DMS79 (cell line): ENCODE measurements around the gene SLMAP.

Experiments used
- DNase-seq: peaks from one replicate; lab custom pipeline; 2025; lab: John Stamatoyannopoulos, UW

Gene SLMAP

DNA sequence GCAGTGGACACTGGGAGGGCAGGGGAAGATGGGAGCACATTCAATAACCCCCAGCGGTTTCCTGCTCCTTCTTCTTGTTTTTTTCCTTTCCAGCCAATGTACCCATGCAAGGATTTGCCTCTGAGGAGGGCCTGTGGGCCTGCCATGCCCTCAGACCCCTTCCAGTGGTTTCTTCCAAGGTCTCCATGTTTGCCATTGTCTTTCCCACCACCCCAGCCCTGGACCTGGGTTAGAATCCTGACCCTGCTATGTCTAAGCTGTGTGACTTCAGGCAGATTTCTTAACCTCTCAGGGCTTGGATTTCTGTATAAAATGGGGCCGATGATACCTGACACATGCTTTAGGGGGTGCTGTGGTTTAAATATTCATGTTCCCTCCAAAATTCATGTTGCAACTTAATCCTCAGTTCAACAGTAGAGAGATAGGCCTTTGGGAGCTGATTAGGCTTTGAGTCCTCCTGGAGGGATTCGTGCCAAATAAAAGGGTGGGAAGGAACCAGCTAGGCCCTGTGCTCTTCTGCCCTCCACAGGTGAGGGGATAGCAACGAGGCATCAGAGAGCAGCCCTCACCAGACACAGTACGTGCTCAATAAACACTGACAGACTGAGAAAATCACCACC lies 205.8 kb downstream of the SLMAP start:
- DNase-seq: no peak

DNA sequence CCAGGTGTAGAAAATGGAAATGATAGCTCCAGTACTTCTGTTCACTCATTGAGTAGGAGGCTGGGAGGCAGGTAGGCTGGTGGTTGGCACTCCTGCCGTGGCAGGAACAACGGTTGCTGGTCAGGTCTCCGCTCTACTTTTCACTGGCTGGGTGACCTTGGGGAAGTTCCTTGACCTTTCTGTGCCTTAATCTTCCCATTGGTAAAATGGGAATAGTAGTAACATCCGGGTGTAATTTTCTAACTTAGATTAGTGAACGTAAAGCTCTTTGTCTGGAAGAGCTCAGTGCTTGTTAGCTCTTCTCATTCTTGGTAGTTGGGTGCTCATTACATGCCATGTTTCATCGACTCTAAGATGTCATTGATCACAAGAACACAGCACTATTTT lies 206.3 kb downstream of the SLMAP start:
- DNase-seq: no peak

DNA sequence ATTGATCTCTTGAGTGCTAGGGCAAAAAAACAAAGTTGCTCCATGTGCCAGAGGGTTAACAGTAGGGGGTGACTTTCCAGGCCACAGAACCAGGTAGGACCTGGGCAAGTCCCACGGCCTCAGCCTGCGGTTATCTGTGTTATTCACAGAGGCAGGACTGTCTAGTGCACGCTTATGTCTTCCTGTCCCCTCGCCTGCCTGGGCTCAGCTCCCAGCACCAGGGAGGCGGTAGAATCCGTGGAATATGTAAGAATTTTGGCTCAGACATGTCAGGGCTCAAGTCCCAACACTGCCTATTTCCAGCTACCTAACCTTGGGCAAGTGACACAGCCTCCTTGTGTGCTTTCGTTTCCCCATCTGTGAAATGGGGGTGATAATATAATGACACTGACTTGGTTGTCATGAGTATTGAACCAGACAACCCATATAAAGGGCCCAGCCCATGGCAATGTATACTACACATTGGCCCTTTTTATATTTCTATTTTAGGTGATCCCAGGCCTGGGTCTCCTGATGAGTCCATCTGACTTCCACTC lies 207.8 kb downstream of the SLMAP start:
- DNase-seq: no peak

DNA sequence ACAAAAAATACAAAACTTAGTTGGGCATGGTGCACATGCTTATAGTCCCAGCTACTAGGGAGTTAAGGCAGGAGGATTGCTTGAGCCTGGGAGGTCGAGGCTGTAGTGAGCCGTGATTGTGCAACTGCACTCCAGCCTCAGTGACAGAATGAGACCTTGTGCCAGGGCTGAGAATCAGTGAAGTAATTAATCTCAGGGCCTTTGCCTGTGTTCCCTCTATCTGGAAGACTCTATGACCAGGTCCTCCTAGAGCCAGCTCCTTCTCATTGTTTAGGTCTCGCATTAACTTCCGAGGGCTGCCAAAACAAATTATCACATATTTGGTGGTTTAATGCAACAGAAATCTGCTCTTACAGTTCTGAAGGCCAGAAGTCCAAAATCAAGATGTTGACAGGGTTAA lies 210.7 kb downstream of the SLMAP start:
- DNase-seq: no peak

DNA sequence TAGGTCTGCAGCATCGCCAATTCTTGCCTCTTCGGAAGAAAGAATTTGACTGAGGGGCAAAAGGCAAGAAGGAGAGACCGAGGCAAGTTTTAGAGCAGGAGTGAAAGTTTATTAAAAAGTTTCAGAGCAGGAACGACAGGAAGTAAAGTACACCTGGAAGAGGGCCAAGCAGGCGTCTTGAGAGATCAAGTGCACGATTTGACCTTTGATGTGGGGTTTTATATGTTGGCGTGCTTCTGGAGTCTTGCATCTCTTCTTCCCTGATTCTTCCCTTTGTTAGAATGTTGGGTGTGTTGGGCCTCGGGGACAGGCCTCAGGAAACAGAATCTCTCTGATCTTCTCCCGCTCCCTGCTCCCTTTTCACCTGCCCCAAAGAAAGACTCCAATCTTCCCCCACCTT lies 211.5 kb downstream of the SLMAP start:
- no peak for DNase-seq

DNA sequence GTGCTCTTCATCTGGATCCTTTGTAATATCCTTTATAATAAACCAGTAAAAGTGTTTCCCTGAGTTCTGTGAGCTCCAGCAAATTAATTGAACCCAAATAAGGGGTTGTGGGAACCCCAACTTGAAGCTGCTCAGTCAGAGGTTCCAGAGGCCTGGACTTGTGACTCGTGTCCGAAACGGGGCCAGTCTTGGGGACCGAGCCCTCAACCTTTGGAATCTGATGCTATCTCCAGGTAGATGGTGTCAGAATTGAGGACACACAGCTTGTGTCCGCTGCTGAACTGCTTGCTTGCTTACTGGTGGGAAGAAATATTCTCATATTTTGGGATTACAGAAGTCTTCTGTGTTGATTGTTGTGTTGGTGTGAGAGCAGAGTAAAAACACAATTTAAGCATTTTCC lies 212.4 kb downstream of the SLMAP start:
- DNase-seq: no peak

DNA sequence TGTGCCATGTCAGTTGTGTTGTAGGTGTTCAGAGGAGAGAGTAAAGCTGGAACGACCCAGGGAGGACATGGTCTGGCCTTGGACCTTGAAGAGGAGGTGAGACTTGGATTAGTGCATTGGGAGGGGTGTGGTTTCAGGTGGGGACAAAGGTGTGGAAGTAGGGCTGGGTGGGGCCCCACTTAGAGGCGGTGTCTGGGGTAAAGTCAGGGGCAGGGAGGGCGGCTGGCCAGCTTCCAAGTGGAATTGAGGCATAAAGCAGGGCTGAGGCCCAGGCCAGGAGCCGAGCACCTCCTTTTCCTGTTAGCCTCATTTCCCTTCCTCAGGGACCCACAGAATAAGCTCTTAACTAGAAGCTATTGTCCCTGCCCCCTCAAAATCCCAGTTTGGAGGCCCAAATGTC lies 215.9 kb downstream of the SLMAP start:
- no peak for DNase-seq

DNA sequence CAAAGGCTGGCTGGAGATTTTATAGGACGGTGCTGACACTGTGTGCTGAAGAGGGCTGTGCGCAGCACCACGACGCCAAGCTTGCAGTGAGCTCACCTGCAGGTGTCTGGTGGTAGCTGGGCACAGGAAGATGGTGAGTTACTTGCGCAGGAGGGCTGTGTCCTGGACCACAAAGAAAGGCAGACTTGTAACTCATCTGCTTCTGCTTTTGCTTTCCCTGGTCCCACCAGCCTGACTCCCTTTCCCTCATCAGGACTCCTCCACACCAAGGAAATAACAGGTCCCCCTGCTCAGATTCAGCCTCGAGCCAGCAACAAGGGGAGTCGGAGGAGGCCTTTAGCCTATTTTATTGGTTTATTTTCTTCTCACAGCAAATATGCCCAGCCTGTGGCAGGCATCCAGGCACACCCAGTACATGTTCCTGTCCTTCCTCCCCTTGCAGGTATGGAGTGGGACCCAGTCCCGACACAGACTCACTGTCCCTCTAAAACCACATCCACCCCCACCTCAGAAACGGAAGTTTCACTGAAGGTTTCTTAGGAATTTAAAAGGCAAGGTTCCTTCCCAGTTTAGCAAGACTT lies 216.5 kb downstream of the SLMAP start:
- DNase-seq: no peak

DNA sequence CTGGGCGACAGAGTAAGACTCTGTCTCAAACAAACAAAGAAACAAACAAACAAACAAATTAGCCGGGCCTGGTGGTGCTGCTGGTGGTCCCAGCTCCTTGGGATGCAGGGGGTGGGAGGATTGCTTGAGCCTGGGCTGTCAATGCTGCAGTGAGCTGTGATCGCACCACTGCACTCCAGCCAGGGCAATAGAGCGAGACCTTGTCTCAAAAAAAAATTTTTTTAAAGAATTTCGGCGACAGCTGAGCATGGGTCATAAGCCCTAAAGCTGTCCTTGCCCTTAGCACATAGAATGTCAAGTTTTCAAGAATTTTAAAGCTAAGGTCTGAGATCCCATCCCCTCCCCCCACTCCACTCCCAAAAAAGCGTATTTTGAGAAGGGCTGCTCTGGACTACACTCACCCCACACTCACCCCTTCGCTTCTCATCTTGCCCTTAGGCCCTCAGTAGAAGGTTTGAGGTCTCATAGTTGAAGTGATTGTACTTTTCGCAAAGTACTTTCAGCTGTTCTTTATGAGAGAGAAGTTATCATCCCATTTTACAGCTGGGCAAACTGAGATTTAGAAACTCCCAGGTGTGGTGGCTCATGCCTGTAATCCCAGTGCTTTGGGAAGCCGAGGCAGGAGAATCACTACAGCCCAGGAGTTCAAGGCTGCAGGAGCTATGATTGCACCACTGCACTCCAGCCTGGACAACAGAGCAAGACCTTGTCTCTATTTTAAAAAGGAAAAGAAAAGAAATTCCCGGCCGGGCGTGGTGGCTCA lies 217.8 kb downstream of the SLMAP start:
- DNase-seq: no peak

DNA sequence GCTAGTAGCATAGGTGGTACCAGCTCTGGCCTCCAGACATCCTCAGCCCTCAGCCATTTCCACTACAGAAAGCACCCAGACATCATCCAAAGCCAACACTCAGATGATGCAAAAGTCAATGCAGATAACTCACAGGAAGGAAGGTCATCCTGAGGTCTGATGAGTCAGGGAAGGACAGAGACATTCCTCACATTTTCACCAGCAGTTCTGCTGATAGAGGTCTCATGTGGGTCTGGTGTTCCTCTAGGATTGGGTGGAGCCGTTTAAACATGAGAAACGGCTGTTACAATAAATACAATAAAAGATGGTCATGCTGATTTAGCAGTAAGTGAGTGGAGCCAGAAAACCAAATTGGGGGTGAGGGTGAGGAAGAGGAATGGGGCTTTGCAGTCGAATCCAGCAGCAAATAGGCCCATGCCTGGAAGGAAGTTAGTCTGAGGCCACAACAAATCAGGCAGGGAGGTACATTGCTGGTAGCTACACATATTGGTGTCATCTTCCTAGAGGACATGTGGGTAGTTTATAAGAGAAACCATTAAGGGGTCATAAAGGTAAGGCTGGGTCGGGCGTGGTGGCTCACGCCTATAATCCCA lies 218.8 kb downstream of the SLMAP start:
- no peak for DNase-seq

DNA sequence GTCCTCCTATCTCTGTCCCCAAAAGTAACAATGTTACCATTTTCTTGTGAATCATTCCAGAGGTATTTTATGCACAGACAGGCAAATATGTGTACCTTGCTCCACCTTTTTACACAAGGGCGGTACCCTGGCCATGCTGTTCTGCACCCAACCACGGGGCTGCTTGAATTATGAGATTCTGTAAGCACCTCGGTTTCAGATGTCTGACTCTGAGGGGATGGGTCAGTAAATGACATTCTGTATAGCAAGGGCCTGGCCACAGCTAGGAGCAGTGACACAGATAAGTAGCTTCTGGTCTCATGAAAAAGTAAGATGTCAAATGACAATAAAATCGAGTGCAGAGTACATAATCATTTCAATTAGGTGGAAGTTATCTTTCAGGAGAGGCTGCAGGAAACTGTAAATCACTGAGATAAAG lies 221.7 kb downstream of the SLMAP start:
- DNase-seq: no peak

DNA sequence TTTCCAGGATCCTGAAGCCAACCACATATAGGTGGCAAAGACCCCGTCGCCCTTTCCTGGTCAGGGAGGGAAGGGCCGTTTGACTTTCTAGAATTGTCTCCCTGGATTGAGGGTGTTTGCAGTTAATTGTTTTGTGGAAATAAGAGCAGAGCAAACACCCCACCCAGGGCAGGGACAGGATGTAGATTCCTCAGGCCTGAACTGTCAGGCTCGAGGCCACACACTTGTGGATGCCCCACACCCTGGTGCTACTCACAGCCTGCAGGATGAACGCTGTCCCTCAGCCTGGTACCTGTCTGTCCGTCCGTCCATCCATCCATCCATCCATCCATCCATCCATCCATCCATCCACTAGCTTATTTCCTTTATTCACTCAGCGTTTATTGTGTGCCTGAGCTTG lies 222.2 kb downstream of the SLMAP start:
- no peak for DNase-seq
